Psoas muscle (tissue), 8 donors: ENCODE data around the gene METRN. TPM values are rescaled to one million over a fixed set of nuclear protein-coding genes. Genes with fewer than 3 reads are reported as not detected.

ENCODE experiments used
- ATAC-seq, 4 donors: fragments of 200-7000 bp; cut with Tn5 transposase; one replicate each; pipeline ENCODE4 v1.9.1; 2020; ENCODE audit warnings: moderate library complexity in 3 of 4, mild to moderate bottlenecking in 2 of 4
- DNase-seq, 2 donors: peaks; one replicate each; pipeline ENCODE4 v3.0.0-alpha.2; 2020
- H3K27ac ChIP-seq: fragments of 200-600 bp; one replicate; pipeline ENCODE4 v1.8.0; 2022
- H3K27me3 ChIP-seq, 3 donors: fragments of 200-600 bp in 1 of 3; one replicate each; pipeline versions ENCODE4 v1.6.1 to v1.8.0; 2013 to 2022; ENCODE audit warnings: low read length in 2 of 3, mild to moderate bottlenecking in 2 of 3, moderate library complexity in 1 of 3; ENCODE audit not compliant: insufficient read depth in 3 of 3
- H3K36me3 ChIP-seq, 2 donors: fragments of 200-600 bp in 1 of 2; one replicate each; pipeline versions ENCODE4 v1.6.1 to v1.8.0; 2013 to 2022; ENCODE audit warnings: low read depth in 1 of 2, mild to moderate bottlenecking in 1 of 2, moderate library complexity in 1 of 2; ENCODE audit not compliant: insufficient read depth in 1 of 2
- H3K4me1 ChIP-seq: fragments of 200-600 bp; one replicate; pipeline ENCODE4 v1.8.0; 2022
- H3K4me3 ChIP-seq: fragments of 200-600 bp; one replicate; pipeline ENCODE4 v1.8.0; 2022; ENCODE audit warnings: mild to moderate bottlenecking
- H3K9me3 ChIP-seq: fragments of 200-600 bp; one replicate; pipeline ENCODE4 v1.8.0; 2022
- CTCF ChIP-seq: fragments of 200-600 bp; IDR thresholded peaks from one replicate; pipeline ENCODE4 v1.8.0; 2022; ENCODE audit warnings: antibody characterized with exemption
- WGBS, 3 donors: extraction: QIAGEN DNeasy Blood & Tissue Kit; methylation state at CpG; one replicate each; pipeline versions ENCODE4 v1.1.6 to v1.1.7; 2013; 5-methylcytosine and 5-hydroxymethylcytosine counted together
- intact Hi-C, 2 donors: fragments of 100-400 bp; cut with DNase I; formaldehyde crosslinking; loops; one replicate each; pipeline versions ENCODE4 v1.11.0 to v1.14.2; 2022
- polyA plus RNA-seq, 3 donors: library from polyadenylated mRNA; stranded (reverse); fragments of 200-250 nt; gene quantifications; one replicate each; pipeline ENCODE4 v1.2.3, GENCODE V29; 2013
- total RNA-seq, 4 donors: library from RNA; stranded (reverse); fragmentation: NEBNext Ultra II Directional in 2 of 4; extraction: Animal tissue kit (Norgen Biotek cat#: 25700) in 2 of 4; gene quantifications; one replicate each; pipeline versions ENCODE4 v1.2.1 to v1.2.4, GENCODE V29; 2021 to 2023
- donor health status: healthy with polysubstance abuse.
- donor health status: DM: no; HTN: no; CAD: no; lungs with moderate emphysema.
- donor health status: Bipolar disorder and iron deficiency.
- donor health status: healthy.
- donor health status: DM: yes; HTN: yes; CAD: no.
- donor health status: DM: no; HTN: no; CAD: no.
- donor health status: DM: no; HTN: no; CAD: no.
- donor health status: DM: yes; HTN: yes; CAD: no.

METRN gene
- total and polyA plus RNA-seq, 7 donors, result 17.9 to 28.0 (median 22.8) TPM

GRCh38 chr16:705431-706188 lies 9.3 kb upstream of the METRN start, which contains the start of gene FBXL16:
Gene FBXL16, minus strand, starts transcription at chr16:705801. Its CDS starts 8,396 bp downstream, at chr16:697405.
- TF ChIP-seq CTCF, result no peak
- 1% methylated on average over 37 to 115 of the region's 115 CpGs for WGBS, 3 donors
- Histone ChIP-seq H3K27ac (no peak within 1 kb of the TSS), H3K4me1 (no peaks in the 10 kb centered on the region), H3K27me3 (peaks cover 0 to 93% (median 59%) of the 10 kb centered on the region in 3 donors), H3K4me3 (peak within 1 kb of the TSS; percentile 28), H3K36me3 (no peaks in the 10 kb centered on the region), H3K9me3 (no peaks in the 10 kb centered on the region)
- no peak for DNase-seq
- ATAC-seq, result no peak
- intact Hi-C loops, result no loop called here

- ATAC-seq (no peak), DNase-seq (no peak)
- 3 to 4% (median 4%) methylated on average over 43 to 49 of the region's 49 CpGs for WGBS, 3 donors
- H3K27me3 ChIP-seq, result peaks cover 0 to 93% (median 55%) of the 10 kb centered on the region in 3 donors
- no peaks in the 10 kb centered on the region for H3K4me1 ChIP-seq
- no peaks in the 10 kb centered on the region for H3K9me3 ChIP-seq
- intact Hi-C loops, result no loop called here
- no peak overlapping the region for H3K27ac ChIP-seq
- no peaks in the 10 kb centered on the region for H3K36me3 ChIP-seq
- no peak overlapping the region for H3K4me3 ChIP-seq
- no peak for TF ChIP-seq CTCF
Measured at GRCh38 chr16:706189-707061, 8.5 kb upstream of the METRN start.

- Histone ChIP-seq H3K27me3 (peaks cover 0 to 89% (median 51%) of the 10 kb centered on the region in 3 donors), H3K27ac (no peak overlapping the region), H3K4me1 (no peaks in the 10 kb centered on the region), H3K36me3 (no peaks in the 10 kb centered on the region), H3K9me3 (no peaks in the 10 kb centered on the region), H3K4me3 (no peak overlapping the region)
- no peak for TF ChIP-seq CTCF
- 19 to 27% (median 27%) methylated on average over 11 to 14 of the region's 14 CpGs for WGBS, 3 donors
- no peak for DNase-seq
- intact Hi-C loops, result no loop called here
- ATAC-seq, result no peak
Measured at GRCh38 chr16:707062-707538, 7.8 kb upstream of the METRN start.

- Histone ChIP-seq H3K9me3 (no peaks in the 10 kb centered on the region), H3K4me3 (no peak overlapping the region), H3K27ac (no peak overlapping the region), H3K4me1 (no peaks in the 10 kb centered on the region), H3K27me3 (peaks cover 0 to 79% (median 46%) of the 10 kb centered on the region in 3 donors), H3K36me3 (no peaks in the 10 kb centered on the region)
- ATAC-seq (no peak), DNase-seq (no peak)
- intact Hi-C loops, result no loop called here
- TF ChIP-seq CTCF, result no peak
- 52 to 67% (median 60%) methylated on average over 3 of the region's 3 CpGs for WGBS, 3 donors
Measured at GRCh38 chr16:708019-708418, 6.9 kb upstream of the METRN start.
